Esophagus muscularis mucosa (tissue), 4 donors: ENCODE measurements around the gene PTPN6. TPM values are rescaled to one million over a fixed set of nuclear protein-coding genes. Genes with fewer than 3 reads are reported as not detected.

Source experiments
- DNase-seq: peaks from one replicate; pipeline ENCODE4 v3.0.0-alpha.2; 2017; ENCODE audit errors: extremely low spot score
- H3K27ac ChIP-seq, 4 donors: fragments of 200-600 bp; sonication (generic); replicated peaks in 1 of 4; 1 replicate in 3 of 4; 2 replicates in 1 of 4; pipeline ENCODE4 v1.5.1; 2016 to 2019; ENCODE audit warnings: mild to moderate bottlenecking in 1 of 4
- H3K27me3 ChIP-seq, 4 donors: fragments of 200-600 bp; sonication (generic); one replicate each; pipeline versions ENCODE4 v1.5.1 to v1.6.0; 2016 to 2019
- H3K36me3 ChIP-seq, 4 donors: fragments of 200-600 bp; sonication (generic); one replicate each; pipeline ENCODE4 v1.5.1; 2016 to 2019
- H3K4me1 ChIP-seq, 4 donors: fragments of 200-600 bp; sonication (generic); one replicate each; pipeline ENCODE4 v1.5.1; 2016 to 2019
- H3K4me3 ChIP-seq, 4 donors: fragments of 200-600 bp; sonication (generic); 1 replicate in 2 of 4; 2 replicates in 2 of 4; pipeline ENCODE4 v1.5.1; 2016 to 2019; ENCODE audit warnings: mild to moderate bottlenecking in 4 of 4, moderate library complexity in 1 of 4
- H3K9me3 ChIP-seq, 4 donors: fragments of 200-600 bp; sonication (generic); 1 replicate in 3 of 4; 2 replicates in 1 of 4; pipeline ENCODE4 v1.5.1; 2016 to 2019
- EP300 ChIP-seq: sonication (generic); formaldehyde crosslinking; IDR thresholded peaks from one replicate; pipeline ENCODE4 v1.6.1; 2017; ENCODE audit warnings: antibody characterized with exemption
- POLR2A ChIP-seq: fragments of 450-650 bp; IDR thresholded peaks from one replicate; pipeline ENCODE4 v1.6.1; 2017; ENCODE audit warnings: antibody characterized with exemption, moderate library complexity, mild to moderate bottlenecking, low read depth
- POLR2AphosphoS5 ChIP-seq, 2 donors: sonication (generic); formaldehyde crosslinking; IDR thresholded peaks; one replicate each; pipeline ENCODE4 v1.6.1; 2017; ENCODE audit warnings: antibody characterized with exemption in 2 of 2
- WGBS: methylation state at CpG from one replicate; pipeline ENCODE4 v1.1.5; 2018; 5-methylcytosine and 5-hydroxymethylcytosine counted together
- intact Hi-C: fragments of 100-400 bp; cut with DNase I; formaldehyde crosslinking; loops from one replicate; pipeline ENCODE4 v1.15.1; 2023
- total RNA-seq, 4 donors: library from RNA; depleted of rRNA; stranded (reverse); fragments of >200 nt; gene quantifications; one replicate each; pipeline versions ENCODE4 v1.1.0 to v1.2.1, GENCODE V29; 2016
- TF ChIP-seq, protein P1 (sequence below), 3 experiments: fragments of 200-600 bp in 2 of 3; fragments of 450-650 bp in 1 of 3; sonication (generic) in 2 of 3; IDR thresholded peaks; one replicate each; pipeline ENCODE4 v1.5.1; 2017 to 2019; ENCODE audit warnings: antibody characterized with exemption in 3 of 3, mild to moderate bottlenecking in 2 of 3, moderate library complexity in 1 of 3

Gene PTPN6
- total RNA-seq, 4 donors from 2014 or later = 9.1 to 16.9 (median 13.3) TPM

DNA sequence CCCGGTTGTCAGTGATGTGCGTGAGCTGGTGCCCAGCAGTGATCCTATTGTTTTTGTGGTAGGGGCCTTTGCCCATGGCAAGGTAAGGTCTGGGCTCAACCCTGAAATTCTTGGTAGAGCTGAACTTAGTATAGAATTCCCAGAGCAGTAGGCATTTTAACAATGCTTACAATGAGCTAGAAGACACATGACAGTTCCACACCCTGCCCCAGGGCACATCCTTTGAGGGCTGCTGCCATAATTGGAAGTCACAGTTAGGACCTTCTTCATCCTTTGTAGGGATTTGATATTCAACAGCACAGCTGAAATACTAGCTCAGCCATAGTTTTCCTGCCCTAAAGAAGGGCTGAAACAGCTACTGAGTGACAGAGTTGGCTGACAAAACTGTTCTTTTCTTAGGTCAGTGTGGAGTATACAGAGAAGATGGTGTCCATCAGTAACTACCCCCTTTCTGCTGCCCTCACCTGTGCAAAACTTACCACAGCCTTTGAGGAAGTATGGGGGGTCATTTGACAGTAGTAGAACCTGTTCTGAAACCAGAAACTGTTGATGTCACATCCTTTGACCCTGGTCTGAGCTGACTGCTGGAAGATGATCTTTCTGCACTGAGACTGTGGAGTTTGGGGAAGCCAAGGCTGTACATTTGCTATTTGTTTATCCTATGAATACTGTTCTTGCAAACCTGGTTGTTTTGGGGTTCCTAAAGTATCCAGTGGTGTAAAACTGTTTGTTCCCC is 24.3 kb downstream of the PTPN6 start:
- intact Hi-C loops = no loop called here
- WGBS = 92% methylated on average over 2 of the region's 2 CpGs
- DNase-seq = no peak
- Histone ChIP-seq H3K36me3 (peaks cover 37 to 73% (median 68%) of the 10 kb centered on the region in 4 donors), H3K27me3 (no peaks in the 10 kb centered on the region), H3K4me1 (peaks cover 14 to 18% (median 15%) of the 10 kb centered on the region in 4 donors), H3K4me3 (no peak overlapping the region), H3K27ac (no peak overlapping the region), H3K9me3 (no peaks in the 10 kb centered on the region)
- TF ChIP-seq EP300 (no peak), POLR2AphosphoS5 (IDR thresholded peaks at IDR 0.05) (no peak), POLR2A (no peak)
- TF ChIP-seq, protein P1, sequence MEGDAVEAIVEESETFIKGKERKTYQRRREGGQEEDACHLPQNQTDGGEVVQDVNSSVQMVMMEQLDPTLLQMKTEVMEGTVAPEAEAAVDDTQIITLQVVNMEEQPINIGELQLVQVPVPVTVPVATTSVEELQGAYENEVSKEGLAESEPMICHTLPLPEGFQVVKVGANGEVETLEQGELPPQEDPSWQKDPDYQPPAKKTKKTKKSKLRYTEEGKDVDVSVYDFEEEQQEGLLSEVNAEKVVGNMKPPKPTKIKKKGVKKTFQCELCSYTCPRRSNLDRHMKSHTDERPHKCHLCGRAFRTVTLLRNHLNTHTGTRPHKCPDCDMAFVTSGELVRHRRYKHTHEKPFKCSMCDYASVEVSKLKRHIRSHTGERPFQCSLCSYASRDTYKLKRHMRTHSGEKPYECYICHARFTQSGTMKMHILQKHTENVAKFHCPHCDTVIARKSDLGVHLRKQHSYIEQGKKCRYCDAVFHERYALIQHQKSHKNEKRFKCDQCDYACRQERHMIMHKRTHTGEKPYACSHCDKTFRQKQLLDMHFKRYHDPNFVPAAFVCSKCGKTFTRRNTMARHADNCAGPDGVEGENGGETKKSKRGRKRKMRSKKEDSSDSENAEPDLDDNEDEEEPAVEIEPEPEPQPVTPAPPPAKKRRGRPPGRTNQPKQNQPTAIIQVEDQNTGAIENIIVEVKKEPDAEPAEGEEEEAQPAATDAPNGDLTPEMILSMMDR (IDR thresholded peaks at IDR 0.05) = no peak

DNA sequence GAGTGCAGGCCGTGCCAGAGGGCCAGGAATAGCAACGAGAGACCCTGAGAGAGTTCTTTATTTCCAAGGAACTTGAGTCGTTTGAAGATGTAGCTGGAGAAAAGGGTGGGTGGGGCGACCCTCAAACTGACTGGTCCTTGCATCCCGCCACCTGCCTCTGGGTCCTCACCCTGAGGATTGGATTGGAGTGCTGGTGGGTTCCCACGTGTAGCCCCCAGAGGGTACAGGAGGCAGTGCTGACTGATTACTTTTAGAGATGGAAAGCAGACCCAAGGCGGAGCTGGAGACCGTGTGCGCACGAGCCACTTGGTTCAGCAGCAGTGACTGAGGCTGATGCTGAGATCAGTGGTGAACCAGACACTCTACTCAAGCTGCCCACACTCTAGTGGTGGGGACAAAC is 26.5 kb downstream of the PTPN6 start:
- no peaks in the 10 kb centered on the region for H3K27me3 ChIP-seq
- peaks cover 37 to 95% (median 90%) of the 10 kb centered on the region in 4 donors for H3K36me3 ChIP-seq

DNA sequence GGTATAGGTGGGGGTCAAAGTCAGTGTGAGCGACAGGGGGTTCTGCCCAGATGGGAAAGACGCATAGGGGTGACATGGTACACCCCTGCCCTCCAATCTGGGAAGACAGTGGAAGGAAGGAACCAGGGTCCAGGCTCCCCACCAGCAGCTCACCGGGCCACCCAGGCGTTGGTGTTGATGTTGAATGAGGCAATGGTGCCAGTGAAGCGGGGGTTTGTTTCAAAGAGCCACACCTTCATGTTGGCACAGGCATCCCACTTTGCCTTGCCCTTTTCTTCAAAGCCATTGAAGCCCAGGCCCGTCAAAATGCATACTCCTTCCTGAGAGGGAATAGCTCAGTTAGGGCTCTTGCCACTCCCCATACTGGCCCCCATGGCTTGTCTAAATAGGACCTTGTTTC is 27.0 kb downstream of the PTPN6 start:
- peaks cover 0 to 8% (median 0%) of the 10 kb centered on the region in 4 donors for H3K4me1 ChIP-seq
- DNase-seq = no peak
- 94% methylated on average over 4 of the region's 6 CpGs for WGBS
- intact Hi-C loops = no loop called here
- H3K27ac ChIP-seq = no peak overlapping the region
- no peak overlapping the region for H3K4me3 ChIP-seq
- TF ChIP-seq EP300 (no peak), POLR2A (no peak), POLR2AphosphoS5 (IDR thresholded peaks at IDR 0.05) (no peak)
- TF ChIP-seq, protein P1 (IDR thresholded peaks at IDR 0.05) = no peak
- H3K9me3 ChIP-seq = no peaks in the 10 kb centered on the region
- H3K27me3 ChIP-seq = no peaks in the 10 kb centered on the region
- H3K36me3 ChIP-seq = peaks cover 37 to 99% (median 95%) of the 10 kb centered on the region in 4 donors

More for the DNA sequence above, 26.5 kb downstream of the PTPN6 start:
- H3K4me3 ChIP-seq = no peak overlapping the region
- no peak for TF ChIP-seq POLR2A
- no peak for TF ChIP-seq EP300
- no peak for TF ChIP-seq POLR2AphosphoS5 (IDR thresholded peaks at IDR 0.05)
- TF ChIP-seq, protein P1 (IDR thresholded peaks at IDR 0.05) = no peak
- no peak for DNase-seq
- intact Hi-C loops = no loop called here
- 75% methylated on average over 10 of the region's 10 CpGs for WGBS
- H3K9me3 ChIP-seq = no peaks in the 10 kb centered on the region
- H3K4me1 ChIP-seq = peaks cover 0 to 8% (median 0%) of the 10 kb centered on the region in 4 donors
- no peak overlapping the region for H3K27ac ChIP-seq

DNA sequence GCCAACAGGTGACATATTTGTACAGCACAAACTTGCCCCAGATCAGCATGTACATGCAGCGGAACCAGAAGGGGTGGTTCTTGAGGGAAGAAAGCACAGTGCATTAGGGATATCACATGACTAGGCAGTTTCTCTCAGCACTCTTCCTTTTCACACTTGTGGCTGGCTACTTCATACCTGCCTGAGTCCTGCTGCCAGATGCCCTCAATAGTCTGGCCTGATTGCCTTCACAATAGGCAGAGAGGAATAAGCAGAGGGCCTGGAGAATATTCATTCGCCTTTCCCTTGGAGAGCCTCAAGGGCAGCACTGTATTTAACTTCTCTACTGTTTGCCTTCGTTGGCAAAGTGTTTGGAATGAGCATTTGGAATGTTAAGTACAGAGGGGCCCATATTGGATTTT is 27.5 kb downstream of the PTPN6 start:
- intact Hi-C loops = no loop called here
- Histone ChIP-seq H3K27ac (no peak overlapping the region), H3K36me3 (peaks cover 37 to 100% (median 95%) of the 10 kb centered on the region in 4 donors), H3K27me3 (no peaks in the 10 kb centered on the region), H3K4me1 (peaks cover 0 to 8% (median 0%) of the 10 kb centered on the region in 4 donors), H3K9me3 (no peaks in the 10 kb centered on the region), H3K4me3 (no peak overlapping the region)
- no peak for DNase-seq
- TF ChIP-seq POLR2A (no peak), EP300 (no peak)
- TF ChIP-seq, protein P1 (IDR thresholded peaks at IDR 0.05) = no peak
- WGBS = 91% methylated on average over 3 of the region's 3 CpGs

DNA sequence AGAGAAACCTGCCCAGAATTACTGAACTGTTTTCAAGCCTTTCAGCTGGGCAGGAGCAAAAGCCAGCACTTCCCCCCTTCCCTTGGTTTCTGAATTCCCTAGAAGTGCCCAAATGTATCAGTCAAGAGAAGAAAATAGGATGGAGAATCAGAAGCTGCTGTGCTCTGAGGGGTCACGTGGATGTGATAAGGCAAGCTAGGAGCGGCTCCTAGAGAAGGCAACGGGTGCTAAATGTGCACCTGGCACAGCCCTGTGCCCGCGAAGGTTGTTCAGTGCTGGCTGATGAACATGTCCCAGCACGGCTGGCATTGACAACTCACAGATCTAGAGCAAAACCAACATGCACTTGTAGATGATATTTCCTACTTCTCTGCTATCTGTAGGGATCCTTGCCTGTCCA is 27.9 kb downstream of the PTPN6 start:
- TF ChIP-seq EP300 (no peak), POLR2AphosphoS5 (IDR thresholded peaks at IDR 0.05) (no peak), POLR2A (no peak)
- TF ChIP-seq, protein P1 (IDR thresholded peaks at IDR 0.05) = no peak
- peaks cover 37 to 100% (median 95%) of the 10 kb centered on the region in 4 donors for H3K36me3 ChIP-seq

More for the DNA sequence above, 27.9 kb downstream of the PTPN6 start:
- peaks cover 0 to 8% (median 0%) of the 10 kb centered on the region in 4 donors for H3K4me1 ChIP-seq
- no peak overlapping the region for H3K27ac ChIP-seq
- no peaks in the 10 kb centered on the region for H3K9me3 ChIP-seq
- DNase-seq = no peak
- no peak overlapping the region for H3K4me3 ChIP-seq
- intact Hi-C loops = no loop called here
- H3K27me3 ChIP-seq = no peaks in the 10 kb centered on the region
- 92% methylated on average over 6 of the region's 6 CpGs for WGBS
